GM18867 (cell line): ENCODE measurements around the gene PRR20G.
"Not testable (repeated sequence)": the region's sequence is repeated elsewhere in the genome, so short reads cannot be mapped to it uniquely, and the experiment has no call there.

Source experiments
- ATAC-seq: cut with Tn5 transposase; IDR thresholded peaks from one replicate; pipeline ENCODE4 v1.9.1; 2021; ENCODE audit warnings: mild to moderate bottlenecking, moderate library complexity; ENCODE audit not compliant: unreplicated experiment

PRR20G gene

GRCh38 chr3:127304121-127304744, 16.4 kb upstream of the PRR20G start:
- ATAC-seq = no peak

- no peak for ATAC-seq
Measured at GRCh38 chr3:127299276-127299675, 11.4 kb upstream of the PRR20G start.

- ATAC-seq = no peak
Measured at GRCh38 chr3:127296959-127297358, 9.1 kb upstream of the PRR20G start.

GRCh38 chr3:127296166-127296565, 8.3 kb upstream of the PRR20G start:
- no peak for ATAC-seq

- ATAC-seq = not testable (repeated sequence)
Measured at GRCh38 chr3:127293650-127294049, 5.8 kb upstream of the PRR20G start.

GRCh38 chr3:127291611-127292010, 3.8 kb upstream of the PRR20G start:
- ATAC-seq = no peak

- no peak for ATAC-seq
Measured at GRCh38 chr3:127291114-127291513, 3.3 kb upstream of the PRR20G start.

GRCh38 chr3:127289706-127290575, 2.1 kb upstream of the PRR20G start:
- no peak for ATAC-seq

- ATAC-seq = no peak
Measured at GRCh38 chr3:127288921-127289705, 1.3 kb upstream of the PRR20G start.

GRCh38 chr3:127288343-127288742, 497 bp upstream of the PRR20G start:
- ATAC-seq = no peak

- no peak for ATAC-seq
Measured at GRCh38 chr3:127286571-127287140, 1.2 kb downstream of the PRR20G start.

GRCh38 chr3:127284258-127284657, 3.6 kb downstream of the PRR20G start:
- ATAC-seq = no peak

GRCh38 chr3:127277561-127277960, 10.3 kb downstream of the PRR20G start:
- ATAC-seq = no peak

- ATAC-seq = no peak
Measured at GRCh38 chr3:127276995-127277394, 10.9 kb downstream of the PRR20G start.

GRCh38 chr3:127276396-127276795, 11.4 kb downstream of the PRR20G start:
- ATAC-seq = no peak

- ATAC-seq = no peak
Measured at GRCh38 chr3:127275287-127275781, 12.5 kb downstream of the PRR20G start.

GRCh38 chr3:127274200-127274760, 13.6 kb downstream of the PRR20G start:
- no peak for ATAC-seq

- no peak for ATAC-seq
Measured at GRCh38 chr3:127273206-127273605, 14.6 kb downstream of the PRR20G start.

- no peak for ATAC-seq
Measured at GRCh38 chr3:127266186-127266585, 21.7 kb downstream of the PRR20G start.

GRCh38 chr3:127265581-127265981, 22.3 kb downstream of the PRR20G start:
- no peak for ATAC-seq
